Omental fat pad (tissue), 4 donors: ENCODE data around the gene ARHGEF17. TPM values are rescaled to one million over a fixed set of nuclear protein-coding genes. Genes with fewer than 3 reads are reported as not detected.
"Not testable (repeated sequence)": the region's sequence is repeated elsewhere in the genome, so short reads cannot be mapped to it uniquely, and the experiment has no call there.

Experiments used
- ATAC-seq: fragments of 150-250 bp; one replicate; pipeline ENCODE4 v1.9.1; 2016; ENCODE audit warnings: mild to moderate bottlenecking, moderate library complexity; ENCODE audit not compliant: low FRiP score
- DNase-seq: peaks from one replicate; pipeline ENCODE4 v3.0.0-alpha.2; 2019; ENCODE audit warnings: low spot score
- total RNA-seq, 4 donors: library from RNA; depleted of rRNA; stranded (reverse); fragments of >200 nt; gene quantifications; one replicate each; pipeline ENCODE4 v1.1.0, GENCODE V29; 2016
- TF ChIP-seq, protein P1 (sequence below), 3 donors: fragments of 450-650 bp; IDR thresholded peaks; one replicate each; pipeline ENCODE4 v1.5.1; 2016 to 2017; ENCODE audit warnings: antibody characterized with exemption in 3 of 3, mild to moderate bottlenecking in 3 of 3, moderate library complexity in 2 of 3

Gene ARHGEF17
- total RNA-seq, 4 donors from 2014 or later: 27.3 to 80.7 (median 31.9) TPM

DNA sequence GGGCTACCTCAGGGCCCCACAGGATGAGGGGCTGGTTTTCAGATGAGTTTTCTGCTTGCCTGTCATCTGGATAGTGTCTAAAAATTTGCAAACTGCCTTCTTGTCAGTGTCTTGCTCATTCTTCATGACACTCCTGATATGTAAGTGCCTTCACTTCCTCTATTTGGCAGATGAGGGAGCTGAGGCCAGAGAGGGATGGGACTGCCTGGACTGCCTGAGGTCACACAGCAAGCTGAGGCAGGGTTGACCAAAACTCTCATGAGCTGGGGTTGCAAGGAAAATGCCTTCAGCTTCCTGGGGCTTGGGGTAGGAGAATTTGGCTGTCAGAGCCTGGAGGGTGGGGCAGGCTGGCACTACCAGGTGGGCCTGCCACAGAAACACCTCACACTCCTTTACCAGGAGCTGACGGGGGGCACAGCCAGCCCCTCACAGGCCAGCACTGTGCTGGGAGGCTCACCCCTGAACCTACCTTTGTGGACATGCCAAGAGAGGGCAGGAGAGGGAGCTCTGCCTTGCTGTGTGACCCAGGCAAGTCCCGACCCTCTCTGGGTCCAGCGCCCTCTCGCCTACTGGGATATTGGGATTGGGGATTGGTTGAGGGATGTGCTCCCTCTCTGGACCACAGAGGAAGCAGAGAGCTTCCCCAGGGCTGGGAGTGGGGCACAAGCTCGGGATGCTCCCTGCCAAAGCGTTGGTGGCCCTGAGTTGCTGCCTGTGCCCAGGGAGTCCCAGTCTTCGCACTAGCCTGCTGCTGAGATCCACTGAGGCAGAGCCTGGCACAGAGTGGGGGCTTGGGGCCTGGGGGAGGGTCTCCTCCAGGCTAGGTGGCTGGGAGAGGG lies 37.8 kb upstream of the ARHGEF17 start:
- TF ChIP-seq, protein P1, sequence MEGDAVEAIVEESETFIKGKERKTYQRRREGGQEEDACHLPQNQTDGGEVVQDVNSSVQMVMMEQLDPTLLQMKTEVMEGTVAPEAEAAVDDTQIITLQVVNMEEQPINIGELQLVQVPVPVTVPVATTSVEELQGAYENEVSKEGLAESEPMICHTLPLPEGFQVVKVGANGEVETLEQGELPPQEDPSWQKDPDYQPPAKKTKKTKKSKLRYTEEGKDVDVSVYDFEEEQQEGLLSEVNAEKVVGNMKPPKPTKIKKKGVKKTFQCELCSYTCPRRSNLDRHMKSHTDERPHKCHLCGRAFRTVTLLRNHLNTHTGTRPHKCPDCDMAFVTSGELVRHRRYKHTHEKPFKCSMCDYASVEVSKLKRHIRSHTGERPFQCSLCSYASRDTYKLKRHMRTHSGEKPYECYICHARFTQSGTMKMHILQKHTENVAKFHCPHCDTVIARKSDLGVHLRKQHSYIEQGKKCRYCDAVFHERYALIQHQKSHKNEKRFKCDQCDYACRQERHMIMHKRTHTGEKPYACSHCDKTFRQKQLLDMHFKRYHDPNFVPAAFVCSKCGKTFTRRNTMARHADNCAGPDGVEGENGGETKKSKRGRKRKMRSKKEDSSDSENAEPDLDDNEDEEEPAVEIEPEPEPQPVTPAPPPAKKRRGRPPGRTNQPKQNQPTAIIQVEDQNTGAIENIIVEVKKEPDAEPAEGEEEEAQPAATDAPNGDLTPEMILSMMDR (IDR thresholded peaks at IDR 0.05): no peak
- no peak for ATAC-seq
- no peak for DNase-seq

DNA sequence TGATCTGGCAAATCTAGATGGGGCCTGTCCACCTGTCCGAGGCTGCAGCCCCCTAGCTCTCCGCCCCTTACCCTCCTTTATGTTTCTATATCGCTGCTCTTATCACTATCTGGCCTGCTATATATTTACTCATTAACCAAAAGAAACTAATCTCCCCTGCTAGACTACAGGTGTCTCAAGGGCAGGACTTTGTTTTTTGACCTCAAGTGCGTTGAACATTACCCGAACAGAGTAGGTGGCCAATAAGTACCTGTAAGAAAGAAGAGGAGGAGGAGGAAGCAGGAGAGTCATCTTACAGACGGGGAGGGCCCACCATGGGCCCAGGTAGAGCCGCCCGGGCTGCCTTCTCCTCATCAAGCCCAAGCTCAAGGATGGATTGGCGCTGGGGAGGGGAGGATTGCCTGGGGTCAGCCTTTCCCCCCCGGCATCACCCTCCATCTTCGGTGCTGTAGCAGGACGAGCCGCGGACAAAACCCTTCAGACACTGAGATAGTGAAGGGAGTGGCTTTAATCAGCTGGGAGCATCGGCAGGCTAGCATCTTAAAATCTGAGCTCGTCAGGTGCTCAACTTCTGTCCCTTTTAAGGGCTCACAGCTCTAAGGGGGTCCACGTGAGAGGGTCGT lies 37.1 kb upstream of the ARHGEF17 start:
- DNase-seq (no peak), ATAC-seq (no peak)
- TF ChIP-seq, protein P1 (IDR thresholded peaks at IDR 0.05): no peak

DNA sequence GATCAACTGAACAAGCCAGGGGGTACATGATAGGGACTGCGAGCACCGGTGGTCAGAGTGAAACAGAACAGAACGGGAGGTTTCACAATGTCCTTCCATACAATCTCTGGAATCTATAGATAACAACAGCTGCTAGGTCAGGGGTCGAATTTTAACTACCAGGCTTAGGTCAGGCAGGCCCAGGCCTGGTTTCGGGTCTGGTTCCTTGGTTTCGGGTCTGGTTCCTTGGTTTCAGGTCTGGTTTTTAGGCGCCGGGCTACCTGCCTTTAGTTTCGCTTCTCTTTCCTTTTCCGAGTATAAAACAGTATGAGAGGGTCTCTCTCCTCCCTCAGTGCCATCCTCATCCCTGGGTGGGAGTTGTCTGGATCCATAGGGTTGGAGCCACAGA lies 36.6 kb upstream of the ARHGEF17 start:
- DNase-seq, ATAC-seq: not testable (repeated sequence)

DNA sequence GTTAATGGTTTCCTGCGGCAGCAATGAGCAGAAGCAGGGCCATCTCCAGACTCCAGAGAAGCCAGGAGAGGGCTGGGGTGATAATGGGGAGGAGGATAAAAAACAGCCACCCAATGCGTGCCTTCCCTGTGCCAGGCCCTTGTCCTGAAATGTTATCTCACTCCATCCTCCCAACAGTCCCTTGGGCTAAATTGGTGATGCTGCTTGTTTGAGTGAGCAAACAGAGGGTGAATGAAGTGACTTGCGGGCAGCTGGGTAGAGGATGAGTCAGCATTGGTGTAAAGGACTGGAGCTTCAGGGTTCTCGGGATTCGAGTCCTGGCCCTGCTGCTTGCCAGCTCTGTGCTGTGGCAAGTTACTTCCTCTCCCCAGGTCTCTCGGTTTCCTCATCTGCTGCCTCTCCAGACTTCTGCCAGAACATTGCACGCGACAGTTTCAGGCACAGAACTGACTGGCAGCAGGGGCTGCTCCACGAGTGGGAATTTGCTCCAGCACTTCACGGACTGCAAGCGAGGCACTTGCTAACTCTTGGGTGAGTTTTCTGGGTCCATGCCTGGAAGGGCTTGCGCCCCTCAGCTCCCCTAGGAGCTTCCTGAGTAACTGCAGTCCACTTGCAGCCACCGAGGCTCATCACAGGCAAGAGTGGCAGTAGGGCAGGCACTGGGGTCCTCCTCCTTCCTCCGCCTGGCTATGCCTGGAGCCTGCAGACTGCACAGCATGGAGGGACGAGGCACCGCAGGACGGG lies 36.0 kb upstream of the ARHGEF17 start, which contains the start of gene P2RY6:
Gene P2RY6, plus strand, starts transcription at position 403 of the 744 bp plus-strand sequence. CDS start 24,181 bp downstream, outside the sequence.
- no peak for ATAC-seq
- DNase-seq: no peak
- TF ChIP-seq, protein P1 (IDR thresholded peaks at IDR 0.05): no peak

DNA sequence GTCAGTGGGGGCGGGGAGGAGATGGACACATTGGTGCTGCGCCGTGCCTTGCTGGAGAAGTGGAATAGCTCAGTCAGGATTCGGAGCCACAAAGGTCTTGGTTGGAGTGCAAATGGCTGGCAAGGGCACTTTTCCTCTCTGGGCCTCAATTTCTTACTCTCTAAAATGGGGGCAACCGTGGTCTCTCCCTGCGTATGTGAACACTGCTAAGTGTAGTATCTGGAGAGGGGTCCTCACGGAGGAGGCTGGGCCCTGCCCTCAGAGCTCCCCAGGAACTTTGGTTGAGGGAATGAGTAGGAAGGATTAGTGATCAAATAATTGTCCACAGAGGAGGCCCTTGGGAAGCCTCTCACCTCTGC lies 35.4 kb upstream of the ARHGEF17 start:
- ATAC-seq: no peak
- DNase-seq: no peak
- TF ChIP-seq, protein P1 (IDR thresholded peaks at IDR 0.05): no peak

DNA sequence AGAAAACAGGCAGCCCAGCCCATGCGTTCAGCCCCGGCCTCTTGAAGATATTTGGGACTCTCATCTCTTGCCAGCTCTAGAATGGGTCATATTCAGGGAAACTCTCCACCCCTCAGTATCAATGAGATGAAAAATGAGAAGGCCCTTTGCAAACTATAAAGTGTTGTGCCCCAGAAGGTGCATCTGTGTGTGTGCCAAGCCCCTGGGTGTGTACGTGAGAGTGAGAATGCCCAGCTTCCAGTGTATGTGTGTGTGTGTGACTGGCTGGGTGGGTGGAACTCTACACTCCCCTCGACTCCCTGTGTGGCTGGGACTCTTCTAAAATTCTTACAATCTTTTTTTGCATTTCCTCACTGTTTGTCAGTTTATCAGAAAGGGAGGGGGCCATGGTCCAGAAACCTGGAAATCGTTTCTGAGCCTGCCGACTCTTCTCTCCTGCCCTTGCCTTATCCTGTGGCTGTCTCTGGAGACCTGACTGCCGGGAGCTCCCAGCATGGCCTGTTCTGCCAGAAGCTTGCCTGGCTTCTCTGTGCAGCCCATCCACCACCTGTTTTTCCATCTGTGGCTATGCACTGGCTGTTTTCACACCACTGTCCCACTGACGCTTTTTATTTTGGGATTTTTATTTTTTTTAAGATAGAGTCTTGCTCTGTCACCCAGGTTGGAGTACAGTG lies 34.7 kb upstream of the ARHGEF17 start:
- TF ChIP-seq, protein P1 (IDR thresholded peaks at IDR 0.05): no peak
- ATAC-seq (no peak), DNase-seq (no peak)

DNA sequence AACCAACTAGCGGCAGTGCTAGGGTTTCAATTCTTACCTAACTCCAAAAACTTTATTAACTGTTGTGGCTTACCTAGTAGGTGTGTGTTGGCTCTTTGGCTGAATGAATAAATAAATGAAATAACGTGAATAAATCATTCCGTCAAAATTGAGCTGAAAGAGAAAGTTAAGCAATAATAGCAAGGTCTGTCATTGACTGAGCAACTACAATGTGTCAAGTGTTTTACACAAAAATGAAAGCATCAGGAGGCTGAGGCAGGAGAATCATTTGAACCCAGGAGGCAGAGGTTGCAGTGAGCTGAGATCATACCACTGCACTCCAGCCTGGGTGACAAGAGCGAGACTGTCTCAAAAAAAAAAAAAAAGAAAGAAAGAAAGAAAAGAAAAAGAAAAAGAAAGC lies 33.9 kb upstream of the ARHGEF17 start:
- not testable (repeated sequence) for DNase-seq, ATAC-seq
